ENCODE results near the gene SCUBE1.

- TF ChIP-seq CTCF (IDR thresholded peaks at IDR 0.05) = no peak
- no peak for TF ChIP-seq POLR2A (IDR thresholded peaks at IDR 0.05)
Observed at GRCh38 chr22:43337385-43337784, 5.8 kb downstream of the SCUBE1 start.

Data from esophagus squamous epithelium (tissue), 4 donors.